Natural killer cell (primary cell): ENCODE results near the gene PPP1R3G. TPM values are rescaled to one million over a fixed set of nuclear protein-coding genes. Genes with fewer than 3 reads are reported as not detected.

Source experiments
- ATAC-seq, 3 donors: fragments of 150-1000 bp in 2 of 3; fragments of 200-7000 bp in 1 of 3; cut with Tn5 transposase; 1 replicate in 1 of 3; 2 replicates in 2 of 3; pipeline ENCODE4 v1.10.0; 2021; ENCODE audit warnings: mild to moderate bottlenecking in 2 of 3, moderate library complexity in 2 of 3
- DNase-seq, 2 donors: peaks; one replicate each; pipeline versions ENCODE4 v3.0.0 to v3.0.0-alpha.2; 2013 to 2021; ENCODE audit warnings: mixed read lengths in 1 of 2
- H3K27ac ChIP-seq: one replicate; pipeline ENCODE4 v1.5.1; 2013; ENCODE audit warnings: mild to moderate bottlenecking, low read length
- H3K27me3 ChIP-seq: one replicate; pipeline ENCODE4 v1.6.1; 2013; ENCODE audit warnings: low read length; ENCODE audit not compliant: control insufficient read depth, insufficient read depth
- H3K36me3 ChIP-seq: one replicate; pipeline ENCODE4 v1.6.1; 2013; ENCODE audit warnings: low read length; ENCODE audit not compliant: control insufficient read depth, insufficient read depth
- H3K4me1 ChIP-seq: one replicate; pipeline ENCODE4 v1.6.1; 2013; ENCODE audit warnings: low read length; ENCODE audit not compliant: control insufficient read depth, insufficient read depth
- H3K4me3 ChIP-seq: one replicate; pipeline ENCODE4 v1.5.1; 2013; ENCODE audit warnings: low read length
- H3K9me3 ChIP-seq: one replicate; pipeline ENCODE4 v1.6.1; 2013; ENCODE audit warnings: low read length; ENCODE audit not compliant: control insufficient read depth, insufficient read depth
- H3K27ac Mint-ChIP-seq, 2 donors: one replicate each; pipeline ENCODE4 v1.8.0; 2022; ENCODE audit warnings: mild to moderate bottlenecking in 2 of 2, mixed read lengths in 2 of 2, moderate library complexity in 1 of 2
- H3K27me3 Mint-ChIP-seq, 2 donors: one replicate each; pipeline ENCODE4 v1.8.0; 2022; ENCODE audit warnings: low read depth in 2 of 2, mixed read lengths in 2 of 2
- H3K36me3 Mint-ChIP-seq: one replicate; pipeline ENCODE4 v1.8.0; 2022; ENCODE audit warnings: mixed read lengths
- H3K4me1 Mint-ChIP-seq, 2 donors: one replicate each; pipeline ENCODE4 v1.8.0; 2022; ENCODE audit warnings: mixed read lengths in 2 of 2
- H3K4me3 Mint-ChIP-seq: one replicate; pipeline ENCODE4 v1.8.0; 2022; ENCODE audit warnings: mild to moderate bottlenecking, moderate library complexity, mixed read lengths
- H3K9me3 Mint-ChIP-seq, 2 donors: one replicate each; pipeline ENCODE4 v1.8.0; 2022; ENCODE audit warnings: mixed read lengths in 2 of 2
- CTCF ChIP-seq: fragments of 200-600 bp; IDR thresholded peaks from one replicate; pipeline ENCODE4 v1.8.0; 2022; ENCODE audit warnings: antibody characterized with exemption
- WGBS: methylation state at CpG from one replicate; pipeline ENCODE4 v1.1.7; 2013; ENCODE audit warnings: missing lambda C conversion rate; ENCODE audit not compliant: insufficient coverage; 5-methylcytosine and 5-hydroxymethylcytosine counted together
- intact Hi-C: fragments of 100-400 bp; cut with micrococcal nuclease; formaldehyde crosslinking; loops from one replicate; pipeline ENCODE4 v1.14.2; 2022
- total RNA-seq, 4 donors: library from RNA; stranded (reverse); fragments of 120-200 nt in 1 of 4; gene quantifications; one replicate each; pipeline versions ENCODE4 v1.2.3 to v1.2.4, GENCODE V29; 2013 to 2022

The PPP1R3G gene
- total RNA-seq, 3 donors from 2014 or later (not counting 1 experiment from before 2014, with no cell fraction given) = 0.07 TPM; not detected in 2

- no peaks in the 10 kb centered on the region for H3K9me3 ChIP-seq
- no peaks in the 10 kb centered on the region for H3K9me3 Mint-ChIP-seq
- H3K4me3 Mint-ChIP-seq = no peak overlapping the region
- H3K4me3 ChIP-seq = no peak overlapping the region
- H3K4me1 ChIP-seq = no peaks in the 10 kb centered on the region
- no peaks in the 10 kb centered on the region for H3K4me1 Mint-ChIP-seq
- no peaks in the 10 kb centered on the region for H3K27me3 Mint-ChIP-seq
- 64% methylated on average over 4 of the region's 4 CpGs for WGBS
- no peak for ATAC-seq
- H3K27ac ChIP-seq = no peak overlapping the region
- no peak overlapping the region for H3K27ac Mint-ChIP-seq
- no peak for DNase-seq
- no peaks in the 10 kb centered on the region for H3K36me3 Mint-ChIP-seq
- intact Hi-C loops = no loop called here
- no peaks in the 10 kb centered on the region for H3K27me3 ChIP-seq
- H3K36me3 ChIP-seq = no peaks in the 10 kb centered on the region
- no peak for TF ChIP-seq CTCF
Observed at GRCh38 chr6:5128351-5128750, 43.2 kb downstream of the PPP1R3G start.

- Mint-ChIP-seq H3K9me3 (no peaks in the 10 kb centered on the region), H3K27me3 (no peaks in the 10 kb centered on the region), H3K27ac (no peak overlapping the region), H3K36me3 (no peaks in the 10 kb centered on the region), H3K4me1 (no peaks in the 10 kb centered on the region), H3K4me3 (no peak overlapping the region)
- DNase-seq = no peak
- Histone ChIP-seq H3K27me3 (no peaks in the 10 kb centered on the region), H3K27ac (no peak overlapping the region), H3K4me1 (no peaks in the 10 kb centered on the region), H3K9me3 (no peaks in the 10 kb centered on the region), H3K4me3 (no peak overlapping the region), H3K36me3 (no peaks in the 10 kb centered on the region)
- ATAC-seq = no peak
- 97% methylated on average over 9 of the region's 10 CpGs for WGBS
- no peak for TF ChIP-seq CTCF
- intact Hi-C loops = no loop called here
Observed at GRCh38 chr6:5130135-5130866, 45.2 kb downstream of the PPP1R3G start.

DNA sequence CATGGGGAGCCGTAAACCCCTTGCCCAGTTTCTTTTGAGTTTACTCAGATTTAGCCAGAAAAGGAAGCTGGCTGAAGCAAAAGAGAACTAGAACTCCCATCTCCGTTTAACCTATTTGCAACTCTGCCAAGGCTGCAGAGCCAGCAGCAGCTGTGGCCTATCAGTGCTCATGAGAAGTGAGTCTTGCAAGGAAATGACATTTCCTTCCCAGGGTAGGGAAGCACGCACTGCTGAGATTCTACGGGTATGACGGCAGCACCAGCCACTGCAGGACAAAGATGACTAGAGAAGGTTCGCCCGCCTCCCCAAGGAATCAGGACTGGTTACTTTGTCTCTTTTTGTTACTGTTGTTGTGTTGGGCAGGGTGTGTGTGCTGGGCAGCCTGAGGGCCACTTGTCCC, 47.6 kb downstream of the PPP1R3G start:
- WGBS = 50% methylated on average over 7 of the region's 7 CpGs
- intact Hi-C loops = no loop called here
- Histone ChIP-seq H3K4me3 (no peak overlapping the region), H3K36me3 (no peaks in the 10 kb centered on the region), H3K4me1 (no peaks in the 10 kb centered on the region), H3K9me3 (no peaks in the 10 kb centered on the region), H3K27ac (no peak overlapping the region), H3K27me3 (no peaks in the 10 kb centered on the region)
- no peak for TF ChIP-seq CTCF
- H3K4me3 Mint-ChIP-seq = no peak overlapping the region
- no peaks in the 10 kb centered on the region for H3K27me3 Mint-ChIP-seq
- DNase-seq = no peak
- ATAC-seq = no peak
- no peaks in the 10 kb centered on the region for H3K9me3 Mint-ChIP-seq
- no peaks in the 10 kb centered on the region for H3K36me3 Mint-ChIP-seq
- peaks cover 0 to 7% of the 10 kb centered on the region in 2 donors for H3K4me1 Mint-ChIP-seq
- no peak overlapping the region for H3K27ac Mint-ChIP-seq

DNA sequence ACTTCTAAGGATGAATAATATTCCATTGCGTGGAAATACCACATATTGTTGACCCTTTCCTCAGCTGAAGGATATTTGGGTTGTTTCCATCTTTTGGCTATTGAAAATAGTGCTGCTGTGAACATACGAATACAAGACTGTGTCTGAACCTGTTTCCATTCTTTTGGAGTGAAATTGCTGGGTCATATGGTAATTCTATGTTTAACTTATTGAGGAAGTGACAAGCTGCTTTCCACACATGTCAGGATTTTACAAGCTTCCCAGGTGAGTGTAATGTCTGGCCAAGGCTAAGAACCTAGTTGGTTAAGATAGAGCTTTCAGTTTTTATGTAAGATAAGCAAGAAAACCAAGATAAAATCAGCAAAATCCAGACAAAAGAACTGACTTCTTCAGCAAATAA, 48.8 kb downstream of the PPP1R3G start:
- H3K27ac ChIP-seq = no peak overlapping the region
- H3K27me3 ChIP-seq = no peaks in the 10 kb centered on the region
- intact Hi-C loops = no loop called here
- no peaks in the 10 kb centered on the region for H3K9me3 ChIP-seq
- no peak overlapping the region for H3K27ac Mint-ChIP-seq
- no peaks in the 10 kb centered on the region for H3K27me3 Mint-ChIP-seq
- no peaks in the 10 kb centered on the region for H3K9me3 Mint-ChIP-seq
- no peak for DNase-seq
- WGBS = 100% methylated on average over 2 of the region's 2 CpGs
- no peaks in the 10 kb centered on the region for H3K36me3 Mint-ChIP-seq
- TF ChIP-seq CTCF = no peak
- peaks cover 0 to 7% of the 10 kb centered on the region in 2 donors for H3K4me1 Mint-ChIP-seq
- no peak for ATAC-seq
- no peak overlapping the region for H3K4me3 ChIP-seq
- no peaks in the 10 kb centered on the region for H3K4me1 ChIP-seq
- no peaks in the 10 kb centered on the region for H3K36me3 ChIP-seq
- no peak overlapping the region for H3K4me3 Mint-ChIP-seq
